CD4-positive, alpha-beta T cell (primary cell): ENCODE results near the gene AMELX. TPM values are rescaled to one million over a fixed set of nuclear protein-coding genes. Genes with fewer than 3 reads are reported as not detected.

ENCODE experiments used
- ATAC-seq: fragments of 200-7000 bp; cut with Tn5 transposase; one replicate; pipeline ENCODE4 v1.10.0; 2022; ENCODE audit warnings: mild to moderate bottlenecking; ENCODE audit not compliant: poor library complexity
- CTCF ChIA-PET: fragments of 350-600 bp; sonication (Branson Sonifier 250); formaldehyde crosslinking; loops from one replicate; lab custom pipeline; 2021; ENCODE audit warnings: antibody characterized with exemption, inconsistent platforms; lab: Charles Lee
- POLR2A ChIA-PET: fragments of 350-600 bp; sonication (Branson Sonifier 250); formaldehyde crosslinking; loops from one replicate; lab custom pipeline; 2021; ENCODE audit warnings: antibody characterized with exemption, inconsistent platforms; lab: Charles Lee
- DNase-seq, 14 experiments: peaks; one replicate each; pipeline ENCODE4 v3.0.0-alpha.2; 2013 to 2020; ENCODE audit warnings: mixed read lengths in 2 of 14
- H3K27ac ChIP-seq, 2 donors: one replicate each; pipeline versions ENCODE4 v1.5.1 to v1.7.0; 2013; ENCODE audit warnings: low read length in 2 of 2, low read depth in 1 of 2, mild to moderate bottlenecking in 1 of 2
- H3K27me3 ChIP-seq, 2 experiments: 1 replicate in 1 of 2; 2 replicates in 1 of 2; pipeline versions ENCODE4 v1.6.1 to v1.7.0; 2013; ENCODE audit warnings: low read length in 2 of 2, control low read depth in 1 of 2, mild to moderate bottlenecking in 1 of 2, moderate library complexity in 1 of 2; ENCODE audit not compliant: insufficient read depth in 2 of 2, control insufficient read depth in 1 of 2
- H3K36me3 ChIP-seq: one replicate; pipeline ENCODE4 v1.6.1; 2013; ENCODE audit warnings: low read length, control low read depth; ENCODE audit not compliant: insufficient read depth
- H3K4me1 ChIP-seq: one replicate; pipeline ENCODE4 v1.6.1; 2013; ENCODE audit warnings: low read length, control low read depth; ENCODE audit not compliant: insufficient read depth
- H3K4me3 ChIP-seq: one replicate; pipeline ENCODE4 v1.5.1; 2013; ENCODE audit warnings: mild to moderate bottlenecking, low read length, moderate library complexity
- H3K9me3 ChIP-seq, 2 experiments: 1 replicate in 1 of 2; 2 replicates in 1 of 2; pipeline versions ENCODE4 v1.6.1 to v1.7.0; 2013; ENCODE audit warnings: low read length in 2 of 2, mild to moderate bottlenecking in 2 of 2, control low read depth in 1 of 2, moderate library complexity in 1 of 2; ENCODE audit not compliant: control insufficient read depth in 1 of 2, insufficient read depth in 1 of 2
- H3K27ac Mint-ChIP-seq: one replicate; pipeline ENCODE4 v1.8.0; 2020; ENCODE audit warnings: mixed read lengths
- H3K27me3 Mint-ChIP-seq: one replicate; pipeline ENCODE4 v1.8.0; 2021; ENCODE audit warnings: mixed read lengths
- H3K36me3 Mint-ChIP-seq: one replicate; pipeline ENCODE4 v1.8.0; 2021; ENCODE audit warnings: low read depth, mixed read lengths
- H3K4me1 Mint-ChIP-seq: one replicate; pipeline ENCODE4 v1.8.0; 2021; ENCODE audit warnings: low read depth, mixed read lengths
- H3K4me3 Mint-ChIP-seq: one replicate; pipeline ENCODE4 v1.8.0; 2020; ENCODE audit warnings: mild to moderate bottlenecking, mixed read lengths
- H3K9me3 Mint-ChIP-seq: one replicate; pipeline ENCODE4 v1.8.0; 2020; ENCODE audit warnings: mixed read lengths
- intact Hi-C, 2 experiments: fragments of 100-400 bp; cut with DNase I in 1 of 2; cut with micrococcal nuclease in 1 of 2; formaldehyde crosslinking; loops; one replicate each; pipeline versions ENCODE4 v1.15.1 to v1.9.0; 2023 to 2025; cut with DNase I, micrococcal nuclease
- total RNA-seq, 174 experiments: library from RNA in 2 of 174; stranded (reverse) in 2 of 174; gene quantifications; one replicate each; pipeline ENCODE4 v1.2.3 and lab custom pipeline; 2021 to 2026
- TF ChIP-seq, protein P1 (sequence below): fragments of 200-600 bp; IDR thresholded peaks from one replicate; pipeline ENCODE4 v1.8.0; 2022; ENCODE audit warnings: antibody characterized with exemption, mild to moderate bottlenecking

The AMELX gene
- total RNA-seq, 2 experiments from 2014 or later: not detected

GRCh38 chrX:11346121-11346682 lies 53.0 kb downstream of the AMELX start:
- Histone ChIP-seq H3K4me3 (no peak overlapping the region), H3K27ac (no peak overlapping the region), H3K27me3 (no peaks in the 10 kb centered on the region), H3K9me3 (no peaks in the 10 kb centered on the region), H3K36me3 (no peaks in the 10 kb centered on the region), H3K4me1 (no peaks in the 10 kb centered on the region)
- ChIA-PET POLR2A (interaction anchor here (0.5 kb wide), 1 partner anchor 1367 kb away, joined by 3 read pairs; no protein-coding TSS in a partner anchor), CTCF (no interaction called here)
- ATAC-seq (no peak), DNase-seq (no peak)
- Mint-ChIP-seq H3K27ac (no peak overlapping the region), H3K9me3 (no peaks in the 10 kb centered on the region), H3K27me3 (no peaks in the 10 kb centered on the region), H3K36me3 (no peaks in the 10 kb centered on the region), H3K4me3 (no peak overlapping the region), H3K4me1 (no peaks in the 10 kb centered on the region)
- intact Hi-C loops: no loop called here
- TF ChIP-seq, protein P1, sequence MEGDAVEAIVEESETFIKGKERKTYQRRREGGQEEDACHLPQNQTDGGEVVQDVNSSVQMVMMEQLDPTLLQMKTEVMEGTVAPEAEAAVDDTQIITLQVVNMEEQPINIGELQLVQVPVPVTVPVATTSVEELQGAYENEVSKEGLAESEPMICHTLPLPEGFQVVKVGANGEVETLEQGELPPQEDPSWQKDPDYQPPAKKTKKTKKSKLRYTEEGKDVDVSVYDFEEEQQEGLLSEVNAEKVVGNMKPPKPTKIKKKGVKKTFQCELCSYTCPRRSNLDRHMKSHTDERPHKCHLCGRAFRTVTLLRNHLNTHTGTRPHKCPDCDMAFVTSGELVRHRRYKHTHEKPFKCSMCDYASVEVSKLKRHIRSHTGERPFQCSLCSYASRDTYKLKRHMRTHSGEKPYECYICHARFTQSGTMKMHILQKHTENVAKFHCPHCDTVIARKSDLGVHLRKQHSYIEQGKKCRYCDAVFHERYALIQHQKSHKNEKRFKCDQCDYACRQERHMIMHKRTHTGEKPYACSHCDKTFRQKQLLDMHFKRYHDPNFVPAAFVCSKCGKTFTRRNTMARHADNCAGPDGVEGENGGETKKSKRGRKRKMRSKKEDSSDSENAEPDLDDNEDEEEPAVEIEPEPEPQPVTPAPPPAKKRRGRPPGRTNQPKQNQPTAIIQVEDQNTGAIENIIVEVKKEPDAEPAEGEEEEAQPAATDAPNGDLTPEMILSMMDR: no peak

GRCh38 chrX:11347300-11347699 lies 54.1 kb downstream of the AMELX start:
- Mint-ChIP-seq H3K9me3 (no peaks in the 10 kb centered on the region), H3K27ac (no peak overlapping the region)
- H3K4me3 ChIP-seq: no peak overlapping the region

GRCh38 chrX:11349020-11349419 lies 55.8 kb downstream of the AMELX start:
- H3K27me3 ChIP-seq: no peaks in the 10 kb centered on the region
- no peak overlapping the region for H3K4me3 ChIP-seq
- Mint-ChIP-seq H3K4me3 (no peak overlapping the region), H3K36me3 (no peaks in the 10 kb centered on the region), H3K27me3 (no peaks in the 10 kb centered on the region), H3K4me1 (no peaks in the 10 kb centered on the region), H3K27ac (no peak overlapping the region), H3K9me3 (no peaks in the 10 kb centered on the region)
- ChIA-PET POLR2A (no interaction called here), CTCF (no interaction called here)
- ATAC-seq (no peak), DNase-seq (no peak)
- no peak overlapping the region for H3K27ac ChIP-seq
- intact Hi-C loops: no loop called here
- no peaks in the 10 kb centered on the region for H3K4me1 ChIP-seq
- TF ChIP-seq, protein P1: no peak
- no peaks in the 10 kb centered on the region for H3K36me3 ChIP-seq
- no peaks in the 10 kb centered on the region for H3K9me3 ChIP-seq

More at GRCh38 chrX:11347300-11347699, 54.1 kb downstream of the AMELX start:
- Mint-ChIP-seq H3K4me1 (no peaks in the 10 kb centered on the region), H3K4me3 (no peak overlapping the region), H3K36me3 (no peaks in the 10 kb centered on the region), H3K27me3 (no peaks in the 10 kb centered on the region)
- Histone ChIP-seq H3K27me3 (no peaks in the 10 kb centered on the region), H3K9me3 (no peaks in the 10 kb centered on the region), H3K36me3 (no peaks in the 10 kb centered on the region), H3K27ac (no peak overlapping the region), H3K4me1 (no peaks in the 10 kb centered on the region)
- ATAC-seq (no peak), DNase-seq (no peak)
- CTCF ChIA-PET: no interaction called here
- POLR2A ChIA-PET: no interaction called here
- intact Hi-C loops: no loop called here
- TF ChIP-seq, protein P1: no peak
